GM21526 (cell line): Measurements from ENCODE around the gene SAFB.
A peak's percentile ranks its signal among the peaks of the same experiment; 100 is the strongest.

Source experiments
- ATAC-seq: cut with Tn5 transposase; IDR thresholded peaks from one replicate; pipeline ENCODE4 v1.9.1; 2021; ENCODE audit warnings: moderate library complexity; ENCODE audit not compliant: unreplicated experiment, low FRiP score

The SAFB gene

GRCh38 chr19:5622465-5623396 lies at the start of gene SAFB, which contains the start of gene SAFB2:
TSS of gene SAFB (plus strand) at chr19:5623083. CDS start at chr19:5623206, 123 bp downstream.
TSS of gene SAFB2 (minus strand) at chr19:5622776. CDS start at chr19:5622715, 61 bp downstream.
- peak; percentile 71 for ATAC-seq

GRCh38 chr19:5575590-5575989 lies 47.3 kb upstream of the SAFB start:
- no peak for ATAC-seq

GRCh38 chr19:5578097-5578846 lies 44.6 kb upstream of the SAFB start:
- ATAC-seq = no peak

- no peak for ATAC-seq
Observed at GRCh38 chr19:5579286-5579685, 43.6 kb upstream of the SAFB start.

GRCh38 chr19:5579697-5580096 lies 43.2 kb upstream of the SAFB start:
- no peak for ATAC-seq

GRCh38 chr19:5580161-5580571 lies 42.7 kb upstream of the SAFB start:
- no peak for ATAC-seq

- ATAC-seq = no peak
Observed at GRCh38 chr19:5585461-5586299, 37.2 kb upstream of the SAFB start.

- no peak for ATAC-seq
Observed at GRCh38 chr19:5586300-5587070, 36.4 kb upstream of the SAFB start.

GRCh38 chr19:5587071-5587455 lies 35.8 kb upstream of the SAFB start:
- no peak for ATAC-seq

GRCh38 chr19:5587661-5588060 lies 35.2 kb upstream of the SAFB start:
- ATAC-seq = no peak

- ATAC-seq = no peak
Observed at GRCh38 chr19:5588441-5588840, 34.4 kb upstream of the SAFB start.

- no peak for ATAC-seq
Observed at GRCh38 chr19:5588906-5589676, 33.8 kb upstream of the SAFB start.

- ATAC-seq = no peak
Observed at GRCh38 chr19:5590151-5590864, 32.6 kb upstream of the SAFB start.

- no peak for ATAC-seq
Observed at GRCh38 chr19:5590865-5591154, 32.1 kb upstream of the SAFB start.

GRCh38 chr19:5591476-5591875 lies 31.4 kb upstream of the SAFB start:
- no peak for ATAC-seq

GRCh38 chr19:5592531-5593342 lies 30.1 kb upstream of the SAFB start:
- ATAC-seq = no peak

GRCh38 chr19:5593343-5594255 lies 29.3 kb upstream of the SAFB start:
- no peak for ATAC-seq
